Panc1 (cell line): ENCODE measurements around the gene KCNQ2.

Experiments
- POLR2AphosphoS5 ChIP-seq: IDR thresholded peaks from 2 replicates; pipeline ENCODE4 v1.6.1; 2012; ENCODE audit warnings: mild to moderate bottlenecking, low read depth, low read length, moderate library complexity
- SIN3A ChIP-seq: IDR thresholded peaks from 2 replicates; pipeline ENCODE4 v1.6.1; 2012; ENCODE audit warnings: low read depth, mild to moderate bottlenecking, low read length, moderate library complexity, borderline replicate concordance; ENCODE audit not compliant: insufficient read depth

- TF ChIP-seq SIN3A: no peak
- TF ChIP-seq POLR2AphosphoS5: no peak
Observed at GRCh38 chr20:63413963-63414684, 58.3 kb downstream of the KCNQ2 start.
